ENCODE data around the gene REPIN1.
A peak's percentile ranks its signal among the peaks of the same experiment; 100 is the strongest.

The REPIN1 gene

GRCh38 chr7:150404805-150405583 is 36.4 kb downstream of the REPIN1 start:
- FAIRE-seq (no peak), DNase-seq (ENCODE audit: low spot score) (peak; percentile 70)

- FAIRE-seq, result no peak
- no peak for DNase-seq (ENCODE audit: low spot score)
These were observed 37.1 kb downstream of the REPIN1 start for GRCh38 chr7:150405584-150406311.

DNA sequence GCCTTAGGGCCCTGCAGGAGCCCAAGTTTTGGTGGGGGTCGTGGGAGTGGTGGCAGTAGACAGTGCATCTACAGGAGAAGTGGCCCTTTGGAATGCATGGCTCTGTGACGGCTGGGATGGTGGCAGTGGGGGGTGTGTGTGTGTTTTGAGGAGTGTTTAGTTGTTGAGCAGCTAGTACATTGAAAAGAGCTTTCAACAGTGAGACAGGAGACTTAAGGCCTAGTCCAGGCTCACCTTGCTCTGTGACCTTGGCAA is 37.6 kb downstream of the REPIN1 start:
- no peak for DNase-seq (ENCODE audit: low spot score)
- no peak for FAIRE-seq

- DNase-seq (ENCODE audit: low spot score) (no peak), FAIRE-seq (no peak)
These were observed 38.2 kb downstream of the REPIN1 start for GRCh38 chr7:150406567-150407421.

GRCh38 chr7:150407588-150408392 is 39.2 kb downstream of the REPIN1 start:
- no peak for DNase-seq (ENCODE audit: low spot score)
- FAIRE-seq, result no peak

DNA sequence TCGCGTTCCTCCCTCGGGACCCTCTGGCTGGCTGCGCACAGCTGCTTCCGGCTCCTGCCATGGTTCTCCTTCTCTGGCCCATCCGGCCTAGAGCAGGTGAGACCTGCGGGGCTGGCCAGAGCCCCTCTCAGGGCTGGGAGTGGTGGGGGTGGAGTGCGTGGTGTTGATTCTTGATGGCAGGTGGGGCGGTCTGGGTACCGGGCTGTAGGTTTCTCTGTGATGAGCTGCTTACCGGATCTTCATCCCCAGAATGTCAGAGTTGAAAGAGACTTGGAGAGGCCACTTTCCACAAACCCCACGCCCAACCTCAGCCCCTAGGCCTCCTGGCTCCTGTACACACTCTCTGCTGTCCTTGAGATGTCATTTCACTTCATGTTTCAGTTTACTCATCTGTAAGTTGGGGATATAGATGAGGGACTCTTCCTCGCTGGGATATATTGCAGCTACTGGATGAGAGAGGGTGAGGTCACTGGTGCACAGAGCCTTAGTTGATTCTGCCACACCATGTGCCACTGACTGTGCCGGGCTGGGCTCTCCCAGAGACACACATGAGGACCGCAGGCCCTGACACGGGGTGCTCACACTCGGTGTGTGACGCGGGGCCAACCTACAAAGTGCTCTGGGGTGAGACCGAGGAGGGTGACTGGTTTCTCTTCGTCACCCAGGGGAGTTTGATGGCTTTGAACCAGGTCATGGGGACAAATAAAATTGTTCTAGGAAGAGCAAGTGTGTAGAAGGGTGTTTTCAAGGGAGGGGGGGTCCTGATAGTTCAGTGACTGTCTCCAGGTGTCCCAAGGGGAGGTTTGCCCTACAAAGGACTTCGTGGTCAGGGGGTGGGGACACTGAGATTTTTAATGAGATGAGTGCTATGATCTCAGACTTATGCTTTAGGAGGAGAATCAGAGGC is 40.0 kb downstream of the REPIN1 start:
- no peak for FAIRE-seq
- DNase-seq (ENCODE audit: low spot score), result no peak

GRCh38 chr7:150409300-150410030 is 40.8 kb downstream of the REPIN1 start:
- FAIRE-seq, result no peak

DNA sequence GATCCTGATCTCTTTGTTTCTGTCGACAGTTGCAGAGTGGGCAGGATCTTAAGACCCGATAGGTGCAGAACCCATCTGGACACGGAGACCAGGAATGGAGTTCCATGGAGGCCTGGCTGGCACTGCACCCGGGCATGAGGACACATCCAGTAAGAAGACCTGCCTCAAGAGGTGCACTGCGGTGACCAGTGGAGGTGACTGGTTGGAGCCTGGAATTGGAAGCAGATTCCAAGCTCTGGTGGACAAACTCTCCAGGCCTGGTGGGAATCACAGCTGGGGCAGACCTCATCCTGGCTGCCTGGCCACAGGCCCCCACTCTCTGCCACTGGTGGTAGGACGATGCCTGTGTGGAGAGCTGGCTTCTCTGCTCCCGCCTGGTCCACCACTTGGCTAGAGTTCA is 41.5 kb downstream of the REPIN1 start:
- FAIRE-seq, result no peak
- DNase-seq (ENCODE audit: low spot score), result no peak

More at GRCh38 chr7:150409300-150410030, 40.8 kb downstream of the REPIN1 start:
- no peak for DNase-seq (ENCODE audit: low spot score)

DNA sequence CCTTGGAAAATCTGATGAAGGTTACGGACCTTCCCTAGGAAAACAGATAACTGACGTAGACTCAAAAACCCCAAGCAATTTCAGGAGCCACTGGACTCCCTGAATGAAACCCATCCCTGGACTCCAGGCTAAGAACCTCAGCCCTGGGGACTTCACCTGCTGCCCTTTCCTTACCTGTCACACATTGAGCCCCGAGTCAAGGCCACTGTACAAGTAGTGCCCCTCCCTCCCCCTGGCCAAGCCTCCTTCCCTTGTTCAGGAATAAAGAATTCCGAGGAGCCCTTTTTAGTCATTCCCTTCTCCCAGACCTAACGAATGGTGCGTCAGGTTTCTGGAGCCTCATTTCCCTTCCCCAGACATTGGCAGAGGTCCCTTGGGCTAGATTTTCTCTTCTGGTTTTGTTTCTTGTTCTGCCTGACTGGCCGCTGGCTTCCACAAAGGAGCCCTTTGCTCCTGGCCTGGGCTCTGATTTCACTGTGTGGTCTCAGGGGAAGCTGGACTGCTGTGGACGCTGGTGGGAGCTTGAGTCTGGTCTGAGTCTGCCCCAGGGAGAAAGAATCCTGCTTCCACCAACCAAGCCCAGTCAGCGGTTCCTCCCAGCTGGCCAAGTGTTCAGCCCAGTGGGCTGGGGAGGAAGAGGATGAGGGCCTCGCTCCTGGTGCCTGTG is 42.2 kb downstream of the REPIN1 start:
- DNase-seq (ENCODE audit: low spot score) (no peak), FAIRE-seq (no peak)

DNA sequence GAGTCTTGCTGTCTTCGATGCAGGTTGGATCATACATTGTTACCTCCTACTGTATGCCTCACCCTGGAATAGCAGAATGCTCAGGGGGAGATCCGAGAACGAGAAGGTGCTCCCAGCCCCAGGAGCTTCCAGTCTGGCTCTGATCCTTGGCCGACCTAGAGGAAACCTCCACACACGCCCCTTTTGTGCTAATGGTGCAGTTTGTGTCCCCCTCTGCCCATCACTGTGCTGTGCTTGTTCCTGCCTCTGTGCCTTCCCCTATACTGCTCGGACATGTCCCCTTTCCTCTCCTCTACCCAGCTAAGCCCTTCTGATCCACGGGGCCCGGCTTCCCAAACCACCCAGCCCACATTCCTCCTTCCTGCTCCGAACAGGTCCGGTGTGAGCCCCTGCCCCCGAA is 43.0 kb downstream of the REPIN1 start:
- DNase-seq (ENCODE audit: low spot score), result no peak
- no peak for FAIRE-seq

GRCh38 chr7:150412016-150412415 is 43.4 kb downstream of the REPIN1 start:
- no peak for FAIRE-seq

DNA sequence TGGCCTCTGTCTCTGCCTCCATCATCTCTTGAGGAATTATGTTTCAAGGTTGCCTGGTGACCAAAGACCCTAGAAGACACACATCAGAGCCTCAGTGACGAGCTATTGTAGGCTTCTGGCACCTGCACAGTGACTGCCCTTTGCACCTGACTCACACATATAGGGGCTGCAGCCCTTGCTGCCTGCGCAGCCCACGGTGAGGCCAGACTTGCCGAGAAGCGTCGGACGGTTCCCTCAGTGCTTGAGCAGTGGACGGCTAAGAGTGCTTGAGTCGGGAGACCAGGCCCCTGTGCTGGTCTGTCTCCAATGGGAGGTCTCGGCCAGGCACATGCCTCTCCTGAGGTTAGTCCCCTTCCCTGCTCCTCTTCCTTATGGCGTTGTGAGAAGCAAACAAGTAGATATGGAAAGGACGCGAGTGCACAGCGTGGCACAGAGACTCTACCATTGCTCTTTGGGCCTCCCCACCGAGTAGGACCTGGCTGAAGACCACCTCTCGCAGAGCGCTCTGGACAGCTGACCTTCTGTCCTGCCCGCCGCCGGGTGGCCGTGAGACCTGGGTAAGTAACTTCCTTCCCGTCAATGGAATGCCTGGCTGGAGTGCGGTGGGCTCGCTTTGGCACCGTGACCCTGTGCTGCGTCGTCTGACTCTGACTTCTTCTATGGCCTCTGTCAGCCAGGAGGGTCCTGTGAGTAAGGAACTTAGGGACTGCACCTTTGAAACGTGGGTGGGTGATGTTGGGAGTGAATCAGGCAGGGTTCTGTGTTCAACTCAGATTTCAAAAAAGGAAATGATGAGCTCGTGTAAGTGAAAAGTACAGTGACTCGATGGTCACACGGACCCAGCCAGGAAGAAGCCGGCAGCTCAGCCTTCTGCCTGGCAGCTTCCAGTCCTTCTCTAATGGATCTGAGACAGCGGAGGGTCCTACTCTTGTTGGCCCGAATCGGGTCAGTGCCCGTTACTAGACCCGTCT is 44.2 kb downstream of the REPIN1 start:
- FAIRE-seq (no peak), DNase-seq (ENCODE audit: low spot score) (no peak)

More at GRCh38 chr7:150412016-150412415, 43.4 kb downstream of the REPIN1 start:
- DNase-seq (ENCODE audit: low spot score), result no peak

- DNase-seq (ENCODE audit: low spot score), result no peak
These were observed 45.0 kb downstream of the REPIN1 start for GRCh38 chr7:150413640-150414081.

GRCh38 chr7:150415161-150416153 is 46.8 kb downstream of the REPIN1 start:
- DNase-seq (ENCODE audit: low spot score) (no peak), FAIRE-seq (no peak)

More at GRCh38 chr7:150413640-150414081, 45.0 kb downstream of the REPIN1 start:
- no peak for FAIRE-seq

- FAIRE-seq (no peak), DNase-seq (ENCODE audit: low spot score) (no peak)
These were observed 48.6 kb downstream of the REPIN1 start for GRCh38 chr7:150417239-150417638.

DNA sequence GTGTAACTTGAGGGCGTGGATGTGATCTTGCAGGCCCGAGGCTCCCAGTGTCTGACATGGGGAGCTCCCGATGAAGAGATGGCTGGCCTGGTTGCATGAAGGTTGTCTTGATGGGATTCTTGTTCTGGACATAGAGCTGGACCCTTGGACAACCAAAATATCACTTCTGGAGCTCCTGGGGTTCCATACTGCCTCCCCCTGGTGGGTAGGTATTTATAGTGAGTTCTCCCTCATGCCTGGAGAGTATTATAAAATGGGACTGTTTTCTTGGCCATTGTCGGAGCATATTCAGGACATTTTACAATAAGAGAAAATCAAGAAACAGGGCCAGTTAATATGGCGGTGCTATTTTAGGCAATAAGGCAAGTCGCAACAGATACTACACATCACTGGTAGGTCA is 49.2 kb downstream of the REPIN1 start:
- no peak for DNase-seq (ENCODE audit: low spot score)

More for the DNA sequence above, 49.2 kb downstream of the REPIN1 start:
- no peak for FAIRE-seq
